AG09309 (cell line): ENCODE results near the gene NLRP10.

Source experiments
- DNase-seq: peaks from one replicate; pipeline ENCODE4 v3.0.0-alpha.2; 2010; ENCODE audit warnings: low read depth
- H3K4me3 ChIP-seq: 2 replicates; pipeline ENCODE4 v1.5.1; 2011; ENCODE audit warnings: mild to moderate bottlenecking, low read depth, low read length, moderate library complexity; ENCODE audit not compliant: control insufficient read depth
- TF ChIP-seq, protein P1 (sequence below): IDR thresholded peaks from 2 replicates; pipeline ENCODE4 v1.5.1; 2011; ENCODE audit warnings: mild to moderate bottlenecking, low read depth, low read length, inconsistent platforms; ENCODE audit not compliant: insufficient read depth, control insufficient read depth; ENCODE audit errors: missing control alignments

NLRP10 gene, protein sequence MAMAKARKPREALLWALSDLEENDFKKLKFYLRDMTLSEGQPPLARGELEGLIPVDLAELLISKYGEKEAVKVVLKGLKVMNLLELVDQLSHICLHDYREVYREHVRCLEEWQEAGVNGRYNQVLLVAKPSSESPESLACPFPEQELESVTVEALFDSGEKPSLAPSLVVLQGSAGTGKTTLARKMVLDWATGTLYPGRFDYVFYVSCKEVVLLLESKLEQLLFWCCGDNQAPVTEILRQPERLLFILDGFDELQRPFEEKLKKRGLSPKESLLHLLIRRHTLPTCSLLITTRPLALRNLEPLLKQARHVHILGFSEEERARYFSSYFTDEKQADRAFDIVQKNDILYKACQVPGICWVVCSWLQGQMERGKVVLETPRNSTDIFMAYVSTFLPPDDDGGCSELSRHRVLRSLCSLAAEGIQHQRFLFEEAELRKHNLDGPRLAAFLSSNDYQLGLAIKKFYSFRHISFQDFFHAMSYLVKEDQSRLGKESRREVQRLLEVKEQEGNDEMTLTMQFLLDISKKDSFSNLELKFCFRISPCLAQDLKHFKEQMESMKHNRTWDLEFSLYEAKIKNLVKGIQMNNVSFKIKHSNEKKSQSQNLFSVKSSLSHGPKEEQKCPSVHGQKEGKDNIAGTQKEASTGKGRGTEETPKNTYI

DNA sequence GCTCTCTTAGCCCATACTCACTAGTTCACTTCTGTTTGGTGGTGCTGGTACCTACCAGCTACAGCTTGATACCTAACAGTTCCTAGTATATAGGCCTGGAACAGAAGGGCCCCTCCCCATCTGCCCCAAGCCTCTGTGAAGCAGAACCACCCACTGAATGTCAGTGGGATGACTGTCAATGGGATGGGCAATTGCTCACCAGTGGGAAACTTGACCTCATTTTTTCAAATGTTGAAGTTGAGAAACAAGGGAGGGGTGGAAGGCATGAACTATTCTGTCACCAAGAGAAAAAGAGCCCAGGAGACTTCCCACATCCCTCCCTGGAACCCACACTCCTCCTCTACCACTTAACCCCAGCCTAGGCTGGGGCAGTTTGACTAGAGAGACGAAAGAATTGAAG, at the start of gene NLRP10:
NLRP10 (minus strand) TSS at position 62 of the 400 bp plus-strand sequence. CDS start 1,952 bp downstream, outside the sequence.
- DNase-seq: peak; percentile 80
- peak within 1 kb of the TSS; percentile 4 for H3K4me3 ChIP-seq
- TF ChIP-seq, protein P1, sequence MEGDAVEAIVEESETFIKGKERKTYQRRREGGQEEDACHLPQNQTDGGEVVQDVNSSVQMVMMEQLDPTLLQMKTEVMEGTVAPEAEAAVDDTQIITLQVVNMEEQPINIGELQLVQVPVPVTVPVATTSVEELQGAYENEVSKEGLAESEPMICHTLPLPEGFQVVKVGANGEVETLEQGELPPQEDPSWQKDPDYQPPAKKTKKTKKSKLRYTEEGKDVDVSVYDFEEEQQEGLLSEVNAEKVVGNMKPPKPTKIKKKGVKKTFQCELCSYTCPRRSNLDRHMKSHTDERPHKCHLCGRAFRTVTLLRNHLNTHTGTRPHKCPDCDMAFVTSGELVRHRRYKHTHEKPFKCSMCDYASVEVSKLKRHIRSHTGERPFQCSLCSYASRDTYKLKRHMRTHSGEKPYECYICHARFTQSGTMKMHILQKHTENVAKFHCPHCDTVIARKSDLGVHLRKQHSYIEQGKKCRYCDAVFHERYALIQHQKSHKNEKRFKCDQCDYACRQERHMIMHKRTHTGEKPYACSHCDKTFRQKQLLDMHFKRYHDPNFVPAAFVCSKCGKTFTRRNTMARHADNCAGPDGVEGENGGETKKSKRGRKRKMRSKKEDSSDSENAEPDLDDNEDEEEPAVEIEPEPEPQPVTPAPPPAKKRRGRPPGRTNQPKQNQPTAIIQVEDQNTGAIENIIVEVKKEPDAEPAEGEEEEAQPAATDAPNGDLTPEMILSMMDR: no peak

DNA sequence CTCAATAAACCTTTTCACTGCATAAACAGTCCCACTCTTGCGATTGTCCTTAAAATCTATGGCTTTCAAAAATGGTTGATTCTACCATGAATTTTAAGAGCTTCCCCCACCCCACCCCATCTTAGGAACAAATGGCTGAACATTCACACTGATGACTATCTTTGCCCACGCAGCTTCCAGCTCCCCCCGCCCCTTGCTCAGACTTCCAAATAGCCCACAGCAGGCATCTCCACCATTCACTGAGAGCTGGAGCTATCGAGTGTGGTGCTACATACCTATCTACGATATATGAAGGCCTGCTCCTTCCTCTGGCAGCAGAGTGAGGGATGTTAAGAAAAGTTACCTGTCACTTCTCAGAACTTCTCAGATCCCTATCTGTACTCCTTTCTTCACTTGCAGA, 48.6 kb upstream of the NLRP10 start:
- DNase-seq: no peak
- TF ChIP-seq, protein P1: no peak
- no peak overlapping the region for H3K4me3 ChIP-seq

DNA sequence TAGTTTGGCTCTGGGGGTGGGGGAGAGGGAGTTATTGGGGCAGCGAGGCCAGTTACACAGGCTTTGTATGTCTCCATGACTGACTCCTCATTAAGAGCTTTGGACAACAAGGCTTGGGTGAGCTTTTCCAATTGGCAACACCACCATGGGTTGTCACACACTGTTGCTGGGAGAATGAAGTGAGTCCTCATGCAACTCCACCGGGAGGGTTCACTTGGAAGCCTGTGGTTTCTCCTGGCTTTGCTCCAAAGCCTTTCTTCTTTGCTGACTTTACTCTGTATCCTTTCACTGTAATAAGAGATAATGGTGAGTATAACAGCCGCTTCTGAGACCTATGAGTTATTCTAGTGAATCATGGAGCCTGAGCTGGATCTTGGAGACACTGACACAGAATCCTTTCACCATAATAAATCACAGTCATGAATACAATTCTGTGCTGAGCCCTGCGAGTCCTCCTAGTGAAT, 46.8 kb upstream of the NLRP10 start:
- peak; percentile 92 for DNase-seq
- H3K4me3 ChIP-seq: no peak overlapping the region
- TF ChIP-seq, protein P1: no peak

DNA sequence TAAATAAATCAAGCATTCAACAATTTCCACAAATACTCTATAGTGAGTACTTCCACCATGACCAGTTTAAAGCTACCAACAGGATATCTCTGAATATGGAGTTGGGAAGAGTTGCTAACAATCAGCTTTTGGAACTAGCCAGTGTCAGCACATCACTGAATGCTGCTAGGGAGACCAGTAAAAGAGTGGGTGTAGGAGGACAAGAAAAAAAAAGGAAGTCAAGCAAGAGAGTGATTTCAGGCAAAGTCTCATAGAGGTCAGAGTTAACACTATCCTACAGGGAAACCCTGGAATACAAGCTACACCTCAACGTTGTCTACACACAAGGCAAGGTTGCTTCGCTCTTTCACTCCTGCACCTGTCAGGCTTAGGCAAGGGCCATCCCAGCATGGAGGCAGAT, 46.1 kb upstream of the NLRP10 start:
- TF ChIP-seq, protein P1: no peak
- no peak overlapping the region for H3K4me3 ChIP-seq
- DNase-seq: no peak

DNA sequence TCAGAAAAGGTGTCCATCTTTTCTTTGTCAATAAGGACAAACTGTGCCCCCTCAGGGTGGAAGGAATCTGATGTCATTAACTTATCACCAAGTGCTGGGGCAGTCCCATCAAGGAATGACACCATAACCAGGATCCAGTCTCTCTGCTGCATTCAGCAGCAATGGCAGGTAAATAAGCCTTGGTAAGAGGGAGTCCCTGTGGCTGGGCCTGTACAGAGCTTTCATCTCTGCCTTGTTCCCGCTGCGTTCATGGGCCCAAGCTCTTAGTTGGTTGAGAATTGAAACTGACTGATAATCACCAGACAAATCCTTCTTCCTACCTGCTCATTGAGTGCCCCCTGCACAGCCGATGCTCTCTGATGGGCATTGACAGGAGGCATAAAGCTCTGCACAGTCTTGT, 44.6 kb upstream of the NLRP10 start:
- no peak overlapping the region for H3K4me3 ChIP-seq
- TF ChIP-seq, protein P1: no peak
- no peak for DNase-seq

DNA sequence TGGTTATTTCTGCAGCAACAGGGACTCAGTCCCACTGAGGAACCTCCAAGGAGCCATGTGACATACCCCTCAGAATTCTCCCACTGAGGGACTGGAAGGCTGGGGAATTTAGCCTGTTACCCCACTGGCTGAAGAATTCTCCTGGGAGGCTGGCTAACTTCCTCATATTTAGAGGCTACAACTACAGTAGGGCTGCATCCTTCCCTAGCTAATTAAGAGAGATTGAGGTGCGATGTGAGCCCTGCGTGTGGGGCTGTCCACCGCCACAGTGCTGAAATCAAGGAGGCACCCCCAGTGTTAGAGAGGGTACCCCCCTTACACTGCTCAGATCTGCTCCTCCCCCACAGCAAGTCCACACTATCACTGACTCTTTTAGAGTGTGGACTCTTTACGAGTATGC, 43.0 kb upstream of the NLRP10 start:
- no peak overlapping the region for H3K4me3 ChIP-seq
- DNase-seq: no peak
- TF ChIP-seq, protein P1: no peak
